ENCODE results near the gene HPCAL4. TPM values are rescaled to one million over a fixed set of nuclear protein-coding genes. Genes with fewer than 3 reads are reported as not detected.

Gene HPCAL4
- total and polyA plus RNA-seq, 9 of the 15 experiments (the other 6 are each of a cell fraction or from before 2014, with no cell fraction given): 0.01 to 0.04 (median 0.04) TPM; not detected in 4

GRCh38 chr1:39655578-39656268, 35.5 kb downstream of the HPCAL4 start (continued):
- TF ChIP-seq NKRF (IDR thresholded peaks at IDR 0.05; ENCODE audit: borderline replicate concordance) (no peak), HMG20B (CRISPR knock-in tag; IDR thresholded peaks at IDR 0.05) (no peak), SMAD2 (IDR thresholded peaks at IDR 0.05; ENCODE audit: low read depth, low read length) (no peak), TEAD1 (CRISPR knock-in tag; IDR thresholded peaks at IDR 0.05) (0 out of 4 replicates have a peak, but pooled peaks of 1 of the 2 experiments have one; percentile 45), YY1 (IDR thresholded peaks at IDR 0.05; ENCODE audit: borderline replicate concordance in 1 of 3, control insufficient read depth in 1 of 3, extremely low read depth in 1 of 3, insufficient read depth in 3 of 3, insufficient read length in 1 of 3, insufficient replicate concordance in 2 of 3, low read depth in 1 of 3, low read length in 2 of 3) (no peak), CHD7 (IDR thresholded peaks at IDR 0.05; ENCODE audit: low read depth, low read length) (no peak), CHD1 (IDR thresholded peaks at IDR 0.05; ENCODE audit: low read length) (no peak), BRD4 (IDR thresholded peaks at IDR 0.05) (no peak), SFPQ (IDR thresholded peaks at IDR 0.05; ENCODE audit: low read depth, low read length) (no peak)
